HG02840 (cell line): ENCODE data around the gene FGD6.
"Not testable (repeated sequence)": the region's sequence is repeated elsewhere in the genome, so short reads cannot be mapped to it uniquely, and the experiment has no call there.

Experiments
- ATAC-seq: cut with Tn5 transposase; IDR thresholded peaks from one replicate; pipeline ENCODE4 v1.9.1; 2021; ENCODE audit warnings: mild to moderate bottlenecking, moderate library complexity, moderate number of reproducible peaks; ENCODE audit not compliant: unreplicated experiment, low FRiP score

FGD6 gene

DNA sequence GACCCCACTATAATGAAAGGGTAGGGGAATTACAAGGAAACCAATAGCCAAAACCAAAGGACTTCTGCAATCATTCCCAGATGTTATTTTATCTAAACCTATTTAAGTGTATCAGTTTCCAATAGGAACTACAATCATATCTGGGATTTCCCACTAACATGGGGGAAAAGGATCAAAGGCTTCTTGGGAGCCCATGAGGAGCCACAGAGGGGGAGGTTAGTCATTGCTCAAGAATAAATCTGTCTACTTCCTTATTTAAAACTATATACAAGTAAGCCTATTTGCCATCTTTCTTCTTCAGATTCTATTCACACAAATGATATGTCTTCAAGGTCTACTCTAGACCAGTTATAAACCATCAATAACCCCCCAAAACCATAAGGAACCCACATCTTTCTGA lies 33.1 kb downstream of the FGD6 start:
- no peak for ATAC-seq

DNA sequence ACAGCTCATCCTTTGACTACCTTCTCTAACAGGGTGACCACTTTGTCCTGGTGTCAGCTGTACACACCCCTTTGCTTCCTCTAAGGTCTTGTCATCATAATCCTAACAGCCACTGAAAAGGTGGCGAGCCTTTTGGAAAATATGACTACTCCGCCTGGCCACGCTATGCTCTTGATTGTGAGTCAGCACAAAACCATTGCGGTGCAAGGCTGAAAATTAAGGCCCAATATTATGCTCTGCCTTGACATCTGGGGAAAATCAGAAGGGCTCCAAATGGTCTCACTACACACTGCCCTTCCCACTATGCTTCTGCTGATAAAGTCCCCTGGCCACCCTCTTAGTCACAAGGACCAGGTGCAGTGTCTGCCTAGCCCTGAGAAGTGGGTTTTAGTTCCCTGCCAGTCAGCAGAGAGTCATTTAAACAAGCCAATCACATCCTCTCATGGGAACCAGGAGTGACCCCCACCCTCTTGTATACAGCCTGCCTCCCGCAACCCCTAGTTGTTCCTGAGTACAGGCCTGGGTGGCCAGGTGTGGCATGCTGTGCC lies 34.3 kb downstream of the FGD6 start:
- ATAC-seq: no peak

GRCh38 chr12:95181103-95181502 lies 36.2 kb downstream of the FGD6 start:
- no peak for ATAC-seq

DNA sequence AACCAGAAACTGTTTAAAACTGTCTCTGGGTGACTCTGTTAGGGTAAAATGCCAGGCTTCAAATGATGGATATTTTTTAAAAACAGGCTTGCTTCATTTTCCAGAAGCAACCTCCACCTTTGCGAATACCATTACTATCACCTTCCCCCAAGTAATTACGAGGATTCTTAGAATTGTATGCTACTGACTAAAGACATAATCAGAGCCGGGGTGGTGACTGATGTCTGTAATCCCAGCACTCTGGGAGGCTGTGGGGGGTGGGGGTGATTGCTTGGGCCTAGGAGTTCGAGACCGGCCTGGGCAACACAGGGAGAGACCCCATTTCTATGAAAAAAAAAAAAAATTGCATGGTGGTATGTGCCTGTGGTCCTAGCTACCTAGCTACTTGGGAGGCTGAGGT lies 38.3 kb downstream of the FGD6 start:
- no peak for ATAC-seq

- ATAC-seq: no peak
Measured at GRCh38 chr12:95178136-95178535, 39.1 kb downstream of the FGD6 start.

DNA sequence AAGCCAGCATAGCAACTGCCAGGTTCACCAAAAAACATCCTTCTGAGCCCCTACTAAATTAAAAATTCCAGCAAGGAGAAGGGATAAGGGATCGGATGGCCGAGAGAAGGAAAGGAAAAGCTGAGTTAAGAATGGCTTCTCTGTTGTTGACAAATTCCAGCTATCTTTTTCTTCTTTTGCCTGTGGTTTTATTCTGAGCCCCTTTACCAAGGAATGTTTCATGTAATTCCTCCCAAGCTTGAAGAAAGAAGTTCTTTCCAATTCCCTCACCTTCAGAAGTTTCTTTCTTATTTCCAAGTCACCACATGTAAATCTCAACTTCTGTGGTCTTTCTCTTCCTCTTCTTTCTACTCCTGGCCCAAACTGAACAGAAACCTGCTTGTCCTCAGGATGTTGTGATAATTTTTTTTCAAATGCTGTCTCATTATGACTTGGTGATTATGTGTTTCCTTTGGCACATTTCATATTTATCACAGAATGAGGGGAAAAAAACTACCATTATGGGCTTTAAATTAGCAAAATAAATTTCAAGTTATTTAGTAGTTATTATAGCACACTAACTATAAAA lies 40.0 kb downstream of the FGD6 start:
- no peak for ATAC-seq

- no peak for ATAC-seq
Measured at GRCh38 chr12:95173392-95174251, 43.6 kb downstream of the FGD6 start.

DNA sequence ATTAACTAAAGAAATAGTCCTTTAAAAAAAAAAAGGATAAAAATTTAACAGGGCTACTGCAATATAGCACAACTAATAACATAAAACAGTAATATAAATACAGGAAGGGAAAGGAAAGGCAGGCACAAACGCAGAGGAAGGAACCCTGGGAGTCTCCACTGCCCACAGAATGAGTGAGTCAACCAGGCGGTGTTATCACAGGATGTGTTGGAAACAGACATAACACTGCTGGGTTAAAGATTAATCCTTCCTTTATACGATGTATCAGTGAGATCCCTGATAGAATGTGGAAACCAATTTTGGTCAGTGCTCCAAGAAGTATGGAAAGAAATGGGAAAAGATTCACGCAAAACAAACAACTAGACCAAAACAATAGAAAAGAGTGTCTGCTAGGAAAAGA lies 47.9 kb downstream of the FGD6 start:
- no peak for ATAC-seq

GRCh38 chr12:95168746-95169145 lies 48.5 kb downstream of the FGD6 start:
- no peak for ATAC-seq

- ATAC-seq: no peak
Measured at GRCh38 chr12:95164656-95165055, 52.6 kb downstream of the FGD6 start.

DNA sequence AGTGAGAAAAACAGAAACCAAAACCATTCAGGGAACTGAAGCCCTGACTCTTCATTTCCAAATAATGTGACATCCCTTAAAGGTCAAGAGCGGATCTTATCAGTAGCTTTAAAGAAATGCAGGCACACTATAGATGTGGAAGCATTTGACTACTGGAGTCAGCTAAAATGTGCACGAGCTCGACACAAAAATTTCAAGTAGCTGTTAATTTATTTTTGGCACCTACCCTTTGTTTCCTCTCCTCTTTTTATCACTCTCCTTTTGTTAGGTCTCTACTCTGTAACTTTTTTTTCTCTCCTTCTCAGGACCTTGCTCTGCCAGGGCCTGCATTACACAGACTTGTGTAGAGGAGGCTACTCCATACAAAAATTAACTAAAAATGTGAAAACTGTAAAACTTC lies 58.3 kb downstream of the FGD6 start:
- ATAC-seq: no peak

GRCh38 chr12:95151821-95152220 lies 65.4 kb downstream of the FGD6 start:
- no peak for ATAC-seq

DNA sequence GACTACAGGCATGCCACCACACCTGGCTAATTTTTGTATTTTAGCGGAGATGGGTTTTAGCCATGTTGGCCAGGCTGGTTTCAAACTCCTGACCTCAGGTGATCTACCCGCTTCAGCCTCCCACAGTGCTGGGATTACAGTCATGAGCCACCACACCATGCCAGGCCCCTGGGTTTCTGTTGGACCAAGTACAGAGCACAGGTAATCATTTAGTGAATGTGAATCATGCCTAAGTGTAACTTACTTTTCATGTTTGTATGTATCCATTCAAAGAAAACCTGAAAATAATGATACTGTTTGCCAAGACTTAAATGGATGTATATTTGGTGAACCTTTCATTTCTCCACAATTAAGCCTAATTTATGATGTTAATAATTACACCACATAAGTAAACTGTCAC lies 65.9 kb downstream of the FGD6 start:
- ATAC-seq: no peak

DNA sequence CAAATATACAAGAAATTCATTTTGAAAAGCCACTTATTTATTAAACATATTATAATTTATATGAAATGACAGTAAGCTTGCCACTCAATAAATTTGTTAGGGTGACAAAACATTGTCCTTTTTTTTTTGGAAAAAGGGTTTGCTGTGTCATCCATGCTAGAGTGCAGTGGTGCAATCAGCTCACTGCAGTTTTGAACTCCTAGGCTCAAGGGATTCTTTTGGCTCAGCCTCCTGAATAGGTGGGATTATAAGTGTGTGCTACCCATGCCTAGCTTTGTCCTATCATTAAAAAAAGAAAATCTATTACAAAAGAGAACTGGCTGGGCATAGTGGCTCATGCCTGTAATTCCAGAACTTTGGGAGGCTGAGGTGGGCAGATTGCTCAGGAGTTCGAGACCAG lies 66.8 kb downstream of the FGD6 start:
- no peak for ATAC-seq

DNA sequence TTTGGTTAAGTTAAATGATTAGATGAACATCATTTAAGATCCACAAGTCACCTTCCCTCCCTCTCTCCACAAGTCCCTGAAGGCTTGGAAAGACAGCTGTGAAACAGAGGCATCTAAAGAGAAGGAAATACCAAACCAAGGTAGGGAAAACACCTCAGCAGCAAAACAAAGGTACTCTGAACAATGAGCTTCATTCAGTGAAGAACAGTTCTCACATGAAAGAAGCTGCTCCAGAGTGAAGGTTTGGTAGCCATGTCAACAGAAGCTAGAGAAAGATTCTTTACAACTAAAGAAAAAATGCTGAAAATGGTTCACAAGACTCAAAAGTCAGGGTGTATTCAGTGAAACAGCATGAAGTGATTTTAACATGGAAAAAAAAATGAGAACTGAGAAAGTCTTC lies 69.4 kb downstream of the FGD6 start:
- ATAC-seq: no peak

- ATAC-seq: no peak
Measured at GRCh38 chr12:95146769-95147168, 70.5 kb downstream of the FGD6 start.

- no peak for ATAC-seq
Measured at GRCh38 chr12:95143621-95144205, 73.6 kb downstream of the FGD6 start.

- ATAC-seq: no peak
Measured at GRCh38 chr12:95142431-95143151, 74.7 kb downstream of the FGD6 start.

- ATAC-seq: no peak
Measured at GRCh38 chr12:95141310-95141709, 76.0 kb downstream of the FGD6 start.

DNA sequence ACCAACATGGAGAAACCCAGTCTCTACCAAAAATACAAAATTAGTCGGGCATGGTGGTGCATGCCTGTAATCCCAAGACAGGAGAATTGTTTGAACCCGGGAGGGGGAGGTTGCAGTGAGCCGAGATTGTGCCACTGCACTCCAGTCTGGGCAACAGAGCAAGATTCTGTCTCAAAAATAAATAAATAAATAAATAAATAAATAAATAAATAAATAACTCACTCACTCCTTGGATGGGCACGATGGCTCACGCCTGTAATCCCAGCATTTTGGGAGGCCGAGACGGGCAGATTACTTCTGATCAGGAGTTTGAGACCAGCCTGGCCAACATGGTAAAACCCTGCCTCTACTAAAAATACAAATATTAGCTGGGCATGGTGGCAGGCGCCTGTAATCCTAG lies 79.2 kb downstream of the FGD6 start:
- ATAC-seq: not testable (repeated sequence)

DNA sequence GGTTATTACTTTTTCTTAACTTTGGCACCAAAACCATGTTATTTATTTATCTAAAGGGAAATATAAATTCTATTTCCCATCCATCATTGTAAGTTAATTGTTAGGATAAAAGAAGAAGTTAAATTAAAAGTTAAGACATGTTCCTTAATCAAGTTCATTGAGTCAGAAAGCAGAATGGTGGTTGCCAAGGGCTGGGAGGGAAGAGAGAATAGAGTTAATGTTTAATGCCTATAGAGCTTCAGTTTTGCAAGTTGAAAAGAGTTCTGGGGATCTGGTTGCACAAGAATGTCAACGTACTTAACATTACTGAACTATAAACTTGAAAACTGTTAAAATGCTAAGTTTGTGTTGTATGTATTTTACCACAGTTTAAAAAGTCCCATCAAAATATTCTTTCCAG lies 80.7 kb downstream of the FGD6 start:
- ATAC-seq: no peak
